Nephron progenitor cell (in vitro differentiated cells): ENCODE results near the gene VTI1A.

Source experiments
- DNase-seq: peaks from one replicate; pipeline ENCODE4 v3.0.0; 2021
- H3K27ac Mint-ChIP-seq: 2 replicates; pipeline ENCODE4 v1.8.0; 2021; ENCODE audit warnings: mild to moderate bottlenecking, moderate library complexity, mixed read lengths
- H3K27me3 Mint-ChIP-seq: 2 replicates; pipeline ENCODE4 v1.8.0; 2021; ENCODE audit warnings: mild to moderate bottlenecking, low read depth, mixed read lengths; ENCODE audit not compliant: poor library complexity
- H3K36me3 Mint-ChIP-seq: 2 replicates; pipeline ENCODE4 v1.8.0; 2021; ENCODE audit warnings: low read depth, mixed read lengths
- H3K4me1 Mint-ChIP-seq: 2 replicates; pipeline ENCODE4 v1.8.0; 2021; ENCODE audit warnings: mixed read lengths
- H3K4me3 Mint-ChIP-seq: 2 replicates; pipeline ENCODE4 v1.8.0; 2021; ENCODE audit warnings: mild to moderate bottlenecking, moderate library complexity, mixed read lengths
- H3K9me3 Mint-ChIP-seq: 2 replicates; pipeline ENCODE4 v1.8.0; 2021; ENCODE audit warnings: mild to moderate bottlenecking, moderate library complexity, mixed read lengths
- TF ChIP-seq, protein P1 (sequence below): fragments of 200-600 bp; sonication (generic); IDR thresholded peaks from 2 replicates; pipeline ENCODE4 v1.5.0; 2021; ENCODE audit warnings: antibody characterized with exemption

VTI1A gene

DNA sequence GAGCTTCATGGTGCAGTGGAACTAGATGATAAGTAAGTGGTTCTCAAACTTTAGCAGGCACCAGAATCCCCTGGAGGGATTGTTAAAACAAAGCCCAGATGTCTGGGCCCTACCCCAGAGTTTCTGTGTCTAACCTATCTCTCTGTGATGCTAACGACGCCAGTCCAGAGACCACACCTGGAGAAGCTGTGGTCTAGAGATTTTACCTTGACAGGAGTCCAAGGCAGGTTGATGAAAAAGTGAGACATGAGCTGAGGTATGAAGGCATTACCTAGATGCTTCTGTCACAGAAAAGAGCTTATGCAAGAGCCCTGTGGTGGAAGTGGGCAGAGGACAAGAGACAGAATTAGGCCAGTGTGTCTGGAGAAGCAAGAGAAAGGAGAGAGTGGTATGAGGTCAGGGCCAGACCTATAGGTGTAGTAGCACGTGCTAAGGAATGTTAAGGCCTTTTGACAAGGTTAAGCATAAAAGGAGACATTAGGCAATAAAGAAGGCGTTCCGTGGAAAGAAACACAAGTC, 318.8 kb downstream of the VTI1A start:
- H3K36me3 Mint-ChIP-seq = peaks cover 1% of the 10 kb centered on the region
- peaks cover 26% of the 10 kb centered on the region for H3K4me1 Mint-ChIP-seq
- no peak for DNase-seq
- H3K9me3 Mint-ChIP-seq = peaks cover 1% of the 10 kb centered on the region
- no peaks in the 10 kb centered on the region for H3K27me3 Mint-ChIP-seq
- H3K4me3 Mint-ChIP-seq = no peak overlapping the region
- H3K27ac Mint-ChIP-seq = no peak overlapping the region
- TF ChIP-seq, protein P1, sequence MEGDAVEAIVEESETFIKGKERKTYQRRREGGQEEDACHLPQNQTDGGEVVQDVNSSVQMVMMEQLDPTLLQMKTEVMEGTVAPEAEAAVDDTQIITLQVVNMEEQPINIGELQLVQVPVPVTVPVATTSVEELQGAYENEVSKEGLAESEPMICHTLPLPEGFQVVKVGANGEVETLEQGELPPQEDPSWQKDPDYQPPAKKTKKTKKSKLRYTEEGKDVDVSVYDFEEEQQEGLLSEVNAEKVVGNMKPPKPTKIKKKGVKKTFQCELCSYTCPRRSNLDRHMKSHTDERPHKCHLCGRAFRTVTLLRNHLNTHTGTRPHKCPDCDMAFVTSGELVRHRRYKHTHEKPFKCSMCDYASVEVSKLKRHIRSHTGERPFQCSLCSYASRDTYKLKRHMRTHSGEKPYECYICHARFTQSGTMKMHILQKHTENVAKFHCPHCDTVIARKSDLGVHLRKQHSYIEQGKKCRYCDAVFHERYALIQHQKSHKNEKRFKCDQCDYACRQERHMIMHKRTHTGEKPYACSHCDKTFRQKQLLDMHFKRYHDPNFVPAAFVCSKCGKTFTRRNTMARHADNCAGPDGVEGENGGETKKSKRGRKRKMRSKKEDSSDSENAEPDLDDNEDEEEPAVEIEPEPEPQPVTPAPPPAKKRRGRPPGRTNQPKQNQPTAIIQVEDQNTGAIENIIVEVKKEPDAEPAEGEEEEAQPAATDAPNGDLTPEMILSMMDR = no peak

- Mint-ChIP-seq H3K4me1 (peaks cover 19% of the 10 kb centered on the region), H3K27ac (no peak overlapping the region), H3K4me3 (no peak overlapping the region), H3K9me3 (peaks cover 8% of the 10 kb centered on the region), H3K27me3 (no peaks in the 10 kb centered on the region), H3K36me3 (peaks cover 10% of the 10 kb centered on the region)
- no peak for DNase-seq
- TF ChIP-seq, protein P1 = no peak
Measured at GRCh38 chr10:112766636-112767035, 319.6 kb downstream of the VTI1A start.

- H3K4me3 Mint-ChIP-seq = no peak overlapping the region
- TF ChIP-seq, protein P1 = no peak
- no peaks in the 10 kb centered on the region for H3K27me3 Mint-ChIP-seq
- DNase-seq = no peak
- H3K27ac Mint-ChIP-seq = no peak overlapping the region
- H3K9me3 Mint-ChIP-seq = peaks cover 13% of the 10 kb centered on the region
- H3K4me1 Mint-ChIP-seq = peaks cover 14% of the 10 kb centered on the region
- H3K36me3 Mint-ChIP-seq = peaks cover 15% of the 10 kb centered on the region
Measured at GRCh38 chr10:112767156-112767555, 320.1 kb downstream of the VTI1A start.

DNA sequence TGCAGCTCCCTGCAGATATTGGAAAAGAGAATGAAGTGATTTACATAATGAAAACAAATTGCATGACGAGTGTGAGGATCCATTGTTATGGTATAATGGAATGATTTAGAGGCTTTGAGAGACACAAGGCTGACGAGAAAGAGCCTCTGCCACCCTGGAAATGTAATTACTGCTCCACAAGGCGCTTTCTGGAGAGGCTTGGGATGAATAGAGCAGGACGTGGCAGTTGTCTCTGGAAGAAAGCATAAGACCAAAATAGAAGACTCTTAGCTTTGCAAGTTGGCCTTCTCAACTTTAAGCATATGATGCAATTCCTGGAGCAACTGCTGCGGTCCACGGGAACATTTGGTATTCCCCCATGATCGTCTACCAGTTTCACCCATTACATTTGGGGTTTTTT, 321.1 kb downstream of the VTI1A start:
- Mint-ChIP-seq H3K36me3 (peaks cover 21% of the 10 kb centered on the region), H3K4me3 (no peak overlapping the region), H3K4me1 (peaks cover 12% of the 10 kb centered on the region), H3K27ac (no peak overlapping the region), H3K27me3 (no peaks in the 10 kb centered on the region), H3K9me3 (peaks cover 18% of the 10 kb centered on the region)
- no peak for DNase-seq
- TF ChIP-seq, protein P1 = no peak

DNA sequence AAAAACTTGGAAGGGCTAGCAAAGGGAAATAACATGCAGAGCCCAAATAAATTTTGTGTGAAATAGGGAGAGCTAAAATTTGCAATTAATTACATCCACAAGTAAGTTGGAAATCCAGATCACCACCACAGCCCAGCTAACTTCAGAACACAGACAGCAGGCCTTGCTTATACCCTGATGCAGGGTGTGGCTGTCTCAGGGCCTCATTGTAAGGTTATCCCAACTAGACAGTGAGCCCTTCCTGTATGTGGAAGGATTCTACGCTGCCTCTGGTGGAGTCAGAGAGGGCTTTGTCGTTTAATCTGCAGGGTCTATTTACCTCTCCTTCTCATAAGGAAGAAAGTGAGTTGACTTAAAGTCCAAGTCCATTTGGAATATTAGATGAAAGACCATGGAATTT, 322.1 kb downstream of the VTI1A start:
- Mint-ChIP-seq H3K9me3 (peaks cover 18% of the 10 kb centered on the region), H3K27ac (no peak overlapping the region), H3K27me3 (no peaks in the 10 kb centered on the region), H3K4me1 (peaks cover 20% of the 10 kb centered on the region), H3K36me3 (peaks cover 21% of the 10 kb centered on the region), H3K4me3 (no peak overlapping the region)
- TF ChIP-seq, protein P1 = no peak
- DNase-seq = no peak

- H3K27me3 Mint-ChIP-seq = no peaks in the 10 kb centered on the region
- DNase-seq = no peak
- peaks cover 18% of the 10 kb centered on the region for H3K9me3 Mint-ChIP-seq
- peaks cover 24% of the 10 kb centered on the region for H3K4me1 Mint-ChIP-seq
- H3K36me3 Mint-ChIP-seq = peaks cover 21% of the 10 kb centered on the region
- H3K27ac Mint-ChIP-seq = no peak overlapping the region
- no peak overlapping the region for H3K4me3 Mint-ChIP-seq
- TF ChIP-seq, protein P1 = no peak
Measured at GRCh38 chr10:112769611-112770370, 322.8 kb downstream of the VTI1A start.
